Hypothalamus (tissue), 51 donors: ENCODE data around the gene FGD5.

Experiments
- DNase-seq, 51 donors: peaks; one replicate each; lab custom pipeline; 2025; lab: John Stamatoyannopoulos, UW

FGD5 gene

GRCh38 chr3:14826069-14826468 is 7.3 kb downstream of the FGD5 start:
- DNase-seq: no peak

GRCh38 chr3:14827776-14828175 is 9.0 kb downstream of the FGD5 start:
- DNase-seq: no peak

- no peak for DNase-seq
Measured at GRCh38 chr3:14829811-14830210, 11.0 kb downstream of the FGD5 start.

GRCh38 chr3:14831916-14832450 is 13.2 kb downstream of the FGD5 start:
- DNase-seq: no peak

GRCh38 chr3:14832975-14833722 is 14.4 kb downstream of the FGD5 start:
- DNase-seq: no peak

- no peak for DNase-seq
Measured at GRCh38 chr3:14834121-14834520, 15.4 kb downstream of the FGD5 start.

- no peak for DNase-seq
Measured at GRCh38 chr3:14834807-14835466, 16.2 kb downstream of the FGD5 start.

GRCh38 chr3:14836049-14836468 is 17.3 kb downstream of the FGD5 start:
- DNase-seq: no peak

GRCh38 chr3:14837186-14837877 is 18.6 kb downstream of the FGD5 start:
- no peak for DNase-seq

GRCh38 chr3:14837878-14838258 is 19.1 kb downstream of the FGD5 start:
- no peak for DNase-seq

GRCh38 chr3:14839236-14839635 is 20.5 kb downstream of the FGD5 start:
- DNase-seq: no peak

GRCh38 chr3:14841836-14842235 is 23.1 kb downstream of the FGD5 start:
- no peak for DNase-seq

GRCh38 chr3:14842277-14842676 is 23.5 kb downstream of the FGD5 start:
- no peak for DNase-seq

GRCh38 chr3:14843321-14843720 is 24.6 kb downstream of the FGD5 start:
- DNase-seq: no peak

- no peak for DNase-seq
Measured at GRCh38 chr3:14844386-14845170, 25.8 kb downstream of the FGD5 start.

GRCh38 chr3:14845180-14845579 is 26.4 kb downstream of the FGD5 start:
- DNase-seq: no peak

- no peak for DNase-seq
Measured at GRCh38 chr3:14845826-14846225, 27.1 kb downstream of the FGD5 start.

- DNase-seq: no peak
Measured at GRCh38 chr3:14846226-14846880, 27.6 kb downstream of the FGD5 start.

GRCh38 chr3:14847613-14848541 is 29.1 kb downstream of the FGD5 start:
- no peak for DNase-seq
